ENCODE results near the gene SPC24. TPM values are rescaled to one million over a fixed set of nuclear protein-coding genes. Genes with fewer than 3 reads are reported as not detected.

Gene SPC24
- total RNA-seq, 1 donor from 2014 or later: 3.2 TPM

- H3K4me2 ChIP-seq (ENCODE audit: low read length): no peak overlapping the region
- no peaks in the 10 kb centered on the region for H3K9me3 Mint-ChIP-seq (ENCODE audit: unreplicated experiment)
- H2AFZ ChIP-seq (ENCODE audit: low read depth, low read length): no peak overlapping the region
- H3K27me3 ChIP-seq (ENCODE audit: insufficient read depth, low read length): no peaks in the 10 kb centered on the region
- DNase-seq (ENCODE audit: low read depth) (no peak), FAIRE-seq (no peak)
- H3K79me2 ChIP-seq (ENCODE audit: insufficient read depth, low read length): peaks cover 19% of the 10 kb centered on the region
- H3K27me3 Mint-ChIP-seq (ENCODE audit: low read depth, unreplicated experiment): no peaks in the 10 kb centered on the region
- H3K27ac Mint-ChIP-seq (ENCODE audit: unreplicated experiment): no peak overlapping the region
- H3K4me3 ChIP-seq (ENCODE audit: insufficient read depth, low read depth, low read length): no peak overlapping the region
- H3K4me3 Mint-ChIP-seq (ENCODE audit: unreplicated experiment): no peak overlapping the region
- peaks cover 28% of the 10 kb centered on the region for H3K4me1 ChIP-seq (ENCODE audit: insufficient read depth, low read length)
- H3K27ac ChIP-seq (ENCODE audit: low read depth, low read length): no peak overlapping the region
- H3K36me3 Mint-ChIP-seq (ENCODE audit: low read depth, unreplicated experiment): peaks cover 8% of the 10 kb centered on the region
- H3K9ac ChIP-seq (ENCODE audit: low read length): no peak overlapping the region
- no peaks in the 10 kb centered on the region for H3K9me3 ChIP-seq (ENCODE audit: insufficient read depth, low read depth, low read length)
- H3K36me3 ChIP-seq (ENCODE audit: insufficient read depth, low read length): no peaks in the 10 kb centered on the region
- H3K4me1 Mint-ChIP-seq (ENCODE audit: low read depth, unreplicated experiment): peaks cover 9% of the 10 kb centered on the region
- no peak for TF ChIP-seq CTCF (IDR thresholded peaks at IDR 0.05; ENCODE audit: insufficient read depth, low read depth, low read length)
- TF ChIP-seq EZH2 (IDR thresholded peaks at IDR 0.05; ENCODE audit: insufficient read depth, low read length): no peak
- H4K20me1 ChIP-seq (ENCODE audit: insufficient read depth, low read length): peaks cover 9% of the 10 kb centered on the region
Observed at GRCh38 chr19:11200015-11200574, 44.5 kb upstream of the SPC24 start.

GRCh38 chr19:11199517-11199916, 43.9 kb upstream of the SPC24 start:
- no peak for DNase-seq (ENCODE audit: low read depth)
- no peak overlapping the region for H3K9ac ChIP-seq (ENCODE audit: low read length)
- peaks cover 33% of the 10 kb centered on the region for H3K4me1 ChIP-seq (ENCODE audit: insufficient read depth, low read length)
- TF ChIP-seq EZH2 (IDR thresholded peaks at IDR 0.05; ENCODE audit: insufficient read depth, low read length): no peak
- no peak for TF ChIP-seq CTCF (IDR thresholded peaks at IDR 0.05; ENCODE audit: insufficient read depth, low read depth, low read length)
- Mint-ChIP-seq H3K9me3 (ENCODE audit: unreplicated experiment) (no peaks in the 10 kb centered on the region), H3K27ac (ENCODE audit: unreplicated experiment) (no peak overlapping the region), H3K4me3 (ENCODE audit: unreplicated experiment) (no peak overlapping the region), H3K27me3 (ENCODE audit: low read depth, unreplicated experiment) (no peaks in the 10 kb centered on the region), H3K4me1 (ENCODE audit: low read depth, unreplicated experiment) (peaks cover 9% of the 10 kb centered on the region), H3K36me3 (ENCODE audit: low read depth, unreplicated experiment) (peaks cover 8% of the 10 kb centered on the region)
- H2AFZ ChIP-seq (ENCODE audit: low read depth, low read length): no peak overlapping the region
- FAIRE-seq: no peak
- no peaks in the 10 kb centered on the region for H3K36me3 ChIP-seq (ENCODE audit: insufficient read depth, low read length)
- H3K9me3 ChIP-seq (ENCODE audit: insufficient read depth, low read depth, low read length): no peaks in the 10 kb centered on the region
- H3K4me3 ChIP-seq (ENCODE audit: insufficient read depth, low read depth, low read length): no peak overlapping the region
- H3K79me2 ChIP-seq (ENCODE audit: insufficient read depth, low read length): peaks cover 23% of the 10 kb centered on the region
- H3K27me3 ChIP-seq (ENCODE audit: insufficient read depth, low read length): no peaks in the 10 kb centered on the region
- H3K27ac ChIP-seq (ENCODE audit: low read depth, low read length): no peak overlapping the region
- H4K20me1 ChIP-seq (ENCODE audit: insufficient read depth, low read length): peaks cover 9% of the 10 kb centered on the region
- H3K4me2 ChIP-seq (ENCODE audit: low read length): no peak overlapping the region

GRCh38 chr19:11198769-11199424, 43.3 kb upstream of the SPC24 start:
- Mint-ChIP-seq H3K36me3 (ENCODE audit: low read depth, unreplicated experiment) (peaks cover 11% of the 10 kb centered on the region), H3K4me3 (ENCODE audit: unreplicated experiment) (peak overlapping the region; percentile 69), H3K27ac (ENCODE audit: unreplicated experiment) (no peak overlapping the region), H3K27me3 (ENCODE audit: low read depth, unreplicated experiment) (no peaks in the 10 kb centered on the region), H3K4me1 (ENCODE audit: low read depth, unreplicated experiment) (peaks cover 5% of the 10 kb centered on the region), H3K9me3 (ENCODE audit: unreplicated experiment) (no peaks in the 10 kb centered on the region)
- Histone ChIP-seq H2AFZ (ENCODE audit: low read depth, low read length) (no peak overlapping the region), H3K27ac (ENCODE audit: low read depth, low read length) (no peak overlapping the region), H3K4me1 (ENCODE audit: insufficient read depth, low read length) (peaks cover 29% of the 10 kb centered on the region), H3K27me3 (ENCODE audit: insufficient read depth, low read length) (no peaks in the 10 kb centered on the region), H3K79me2 (ENCODE audit: insufficient read depth, low read length) (peaks cover 26% of the 10 kb centered on the region), H4K20me1 (ENCODE audit: insufficient read depth, low read length) (peaks cover 9% of the 10 kb centered on the region), H3K9me3 (ENCODE audit: insufficient read depth, low read depth, low read length) (no peaks in the 10 kb centered on the region), H3K9ac (ENCODE audit: low read length) (no peak overlapping the region), H3K4me3 (ENCODE audit: insufficient read depth, low read depth, low read length) (no peak overlapping the region), H3K4me2 (ENCODE audit: low read length) (no peak overlapping the region), H3K36me3 (ENCODE audit: insufficient read depth, low read length) (no peaks in the 10 kb centered on the region)
- FAIRE-seq (no peak), DNase-seq (ENCODE audit: low read depth) (no peak)
- TF ChIP-seq CTCF (IDR thresholded peaks at IDR 0.05; ENCODE audit: insufficient read depth, low read depth, low read length) (no peak), EZH2 (IDR thresholded peaks at IDR 0.05; ENCODE audit: insufficient read depth, low read length) (no peak)
